Endodermal cell (in vitro differentiated cells): ENCODE results near the gene NAA15. TPM values are rescaled to one million over a fixed set of nuclear protein-coding genes. Genes with fewer than 3 reads are reported as not detected.

Source experiments
- DNase-seq: peaks from one replicate; pipeline ENCODE4 v3.0.0-alpha.2; 2017
- H3K27ac ChIP-seq: 2 replicates; pipeline ENCODE4 v1.5.1; 2013; ENCODE audit warnings: mild to moderate bottlenecking, low read depth, low read length, moderate library complexity
- H3K27me3 ChIP-seq: 2 replicates; pipeline ENCODE4 v1.6.1; 2013; ENCODE audit warnings: mild to moderate bottlenecking, low read length, moderate library complexity; ENCODE audit not compliant: insufficient read depth, control insufficient read depth, poor library complexity, severe bottlenecking
- H3K36me3 ChIP-seq: 2 replicates; pipeline ENCODE4 v1.7.0; 2013; ENCODE audit warnings: mild to moderate bottlenecking, low read length, moderate library complexity; ENCODE audit not compliant: control insufficient read depth, insufficient read depth
- H3K4me1 ChIP-seq: one replicate; pipeline ENCODE4 v1.7.0; 2013; ENCODE audit warnings: low read length; ENCODE audit not compliant: control insufficient read depth, insufficient read depth
- H3K4me3 ChIP-seq: 2 replicates; pipeline ENCODE4 v1.5.1; 2013; ENCODE audit warnings: mild to moderate bottlenecking, low read length, moderate library complexity
- H3K9ac ChIP-seq: 2 replicates; pipeline ENCODE4 v1.6.1; 2013; ENCODE audit warnings: mild to moderate bottlenecking, low read length, moderate library complexity; ENCODE audit not compliant: poor library complexity, severe bottlenecking; ENCODE audit errors: extremely low read depth
- H3K9me3 ChIP-seq: 2 replicates; pipeline ENCODE4 v1.6.1; 2013; ENCODE audit warnings: mild to moderate bottlenecking, low read length, moderate library complexity; ENCODE audit not compliant: control insufficient read depth
- H3K27ac Mint-ChIP-seq: 2 replicates; pipeline ENCODE4 v1.8.0; 2020; ENCODE audit warnings: mixed read lengths
- H3K27me3 Mint-ChIP-seq: 2 replicates; pipeline ENCODE4 v1.8.0; 2021; ENCODE audit warnings: mild to moderate bottlenecking, mixed read lengths; ENCODE audit not compliant: insufficient read depth
- H3K36me3 Mint-ChIP-seq: 2 replicates; pipeline ENCODE4 v1.8.0; 2020; ENCODE audit warnings: low read depth, mixed read lengths
- H3K4me1 Mint-ChIP-seq: 2 replicates; pipeline ENCODE4 v1.8.0; 2020; ENCODE audit warnings: mixed read lengths
- H3K4me3 Mint-ChIP-seq: 2 replicates; pipeline ENCODE4 v1.8.0; 2020; ENCODE audit warnings: mild to moderate bottlenecking, moderate library complexity, mixed read lengths
- H3K9me3 Mint-ChIP-seq: 2 replicates; pipeline ENCODE4 v1.8.0; 2020; ENCODE audit warnings: mild to moderate bottlenecking, mixed read lengths
- CTCF ChIP-seq: fragments of 200-600 bp; sonication (generic); conservative IDR thresholded peaks from 2 replicates; pipeline ENCODE4 v1.5.0; 2021; ENCODE audit warnings: antibody characterized with exemption, mild to moderate bottlenecking
- WGBS, 2 experiments: methylation state at CpG; one replicate each; pipeline versions ENCODE4 v1.1.5 to v1.1.7; 2013; ENCODE audit warnings: missing lambda C conversion rate in 2 of 2, mixed read lengths in 1 of 2; ENCODE audit not compliant: insufficient coverage in 1 of 2, insufficient read length in 1 of 2; 5-methylcytosine and 5-hydroxymethylcytosine counted together
- total RNA-seq, 2 donors: library from RNA; stranded (reverse); fragmentation: NEBNext Ultra II Directional in 1 of 2; extraction: Animal tissue kit (Norgen Biotek cat#: 25700) in 1 of 2; gene quantifications; 2 replicates in 1 of 2; 3 replicates in 1 of 2; pipeline ENCODE4 v1.2.1, GENCODE V29; 2021

Gene NAA15
- total RNA-seq, 2 donors from 2014 or later, result 64.7 to 78.9 TPM

DNA sequence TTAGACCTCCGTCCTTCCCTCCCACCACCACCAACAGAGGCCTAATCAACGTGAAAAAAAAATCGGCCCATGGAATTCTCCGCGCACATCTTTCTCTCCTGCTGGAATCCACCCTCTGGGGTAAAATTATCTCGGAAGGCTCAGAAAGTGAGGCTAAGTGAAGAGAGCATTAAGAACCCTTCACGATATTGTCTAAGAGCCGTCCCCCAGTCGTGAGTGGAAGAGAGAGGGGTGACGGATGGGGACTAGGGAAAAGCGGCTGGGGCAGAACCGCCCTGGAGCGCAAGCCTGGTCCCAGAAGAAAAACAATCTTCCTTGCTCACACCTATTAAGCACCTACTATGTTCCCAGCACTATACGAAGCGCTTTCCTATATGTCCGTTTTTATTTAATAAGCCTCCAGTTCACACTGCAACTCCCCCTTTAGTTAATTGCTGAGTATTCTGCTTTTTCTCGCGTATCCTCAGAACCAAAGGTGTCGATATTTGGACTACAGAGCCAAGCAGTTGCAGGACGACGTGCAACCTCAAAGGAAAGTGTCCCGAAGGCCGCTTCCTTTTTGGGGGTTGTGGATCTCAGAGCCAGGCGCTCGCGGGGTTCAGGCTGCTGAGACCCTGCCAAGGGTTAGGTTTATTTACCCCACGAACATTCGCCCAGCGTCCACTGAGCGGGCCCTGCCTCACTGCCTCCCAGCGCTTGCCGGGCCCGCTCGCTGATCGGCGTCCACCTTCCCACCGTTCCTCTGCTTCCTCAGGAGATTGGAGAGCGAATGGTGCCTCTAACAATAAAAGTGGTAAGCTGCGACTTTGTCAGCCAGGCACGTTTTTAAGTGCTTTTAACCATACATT is 22.2 kb upstream of the NAA15 start:
- H3K9ac ChIP-seq, result no peak overlapping the region
- peaks cover 54% of the 10 kb centered on the region for H3K27me3 Mint-ChIP-seq

GRCh38 chr4:139279760-139280620 is 21.3 kb upstream of the NAA15 start, which contains the start of gene MGARP:
MGARP (minus strand) TSS chr4:139280225; CDS start chr4:139280158, 67 bp downstream.
- peak; percentile 91 for DNase-seq
- Histone ChIP-seq H3K4me1 (no peaks in the 10 kb centered on the region), H3K36me3 (no peaks in the 10 kb centered on the region), H3K27ac (no peak within 1 kb of the TSS), H3K9ac (no peak within 1 kb of the TSS), H3K4me3 (peak within 1 kb of the TSS; percentile 77), H3K9me3 (no peaks in the 10 kb centered on the region), H3K27me3 (peaks cover 54% of the 10 kb centered on the region)
- no peak for TF ChIP-seq CTCF
- peak within 1 kb of the TSS; percentile 58 for H3K4me3 Mint-ChIP-seq
- H3K9me3 Mint-ChIP-seq, result peaks cover 6% of the 10 kb centered on the region
- no peak within 1 kb of the TSS for H3K27ac Mint-ChIP-seq
- peaks cover 6% of the 10 kb centered on the region for H3K4me1 Mint-ChIP-seq
- no peaks in the 10 kb centered on the region for H3K36me3 Mint-ChIP-seq
- peaks cover 54% of the 10 kb centered on the region for H3K27me3 Mint-ChIP-seq
- 4 to 5% methylated on average over 24 to 51 of the region's 51 CpGs for WGBS, 2 experiments

More for the DNA sequence above, 22.2 kb upstream of the NAA15 start:
- Histone ChIP-seq H3K27me3 (peaks cover 54% of the 10 kb centered on the region), H3K4me1 (no peaks in the 10 kb centered on the region), H3K9me3 (no peaks in the 10 kb centered on the region), H3K4me3 (peak overlapping the region; percentile 77), H3K27ac (no peak overlapping the region), H3K36me3 (no peaks in the 10 kb centered on the region)
- Mint-ChIP-seq H3K9me3 (peaks cover under 1% of the 10 kb centered on the region), H3K27ac (no peak overlapping the region), H3K4me3 (peak overlapping the region; percentile 58), H3K36me3 (no peaks in the 10 kb centered on the region), H3K4me1 (peaks cover 6% of the 10 kb centered on the region)
- DNase-seq, result peak; percentile 75
- WGBS, 2 experiments, result 25 to 35% methylated on average over 34 to 40 of the region's 40 CpGs
- TF ChIP-seq CTCF, result no peak

GRCh38 chr4:139282065-139282720 is 19.1 kb upstream of the NAA15 start:
- Histone ChIP-seq H3K36me3 (no peaks in the 10 kb centered on the region), H3K9me3 (no peaks in the 10 kb centered on the region), H3K27me3 (peaks cover 39% of the 10 kb centered on the region), H3K27ac (no peak overlapping the region), H3K4me3 (no peak overlapping the region), H3K4me1 (no peaks in the 10 kb centered on the region), H3K9ac (no peak overlapping the region)
- TF ChIP-seq CTCF, result no peak
- peaks cover 10% of the 10 kb centered on the region for H3K9me3 Mint-ChIP-seq
- H3K27ac Mint-ChIP-seq, result no peak overlapping the region
- WGBS, 2 experiments, result 94 to 96% methylated on average over 3 to 7 of the region's 7 CpGs
- H3K4me3 Mint-ChIP-seq, result no peak overlapping the region
- no peak for DNase-seq
- H3K27me3 Mint-ChIP-seq, result peaks cover 46% of the 10 kb centered on the region
- peaks cover 6% of the 10 kb centered on the region for H3K4me1 Mint-ChIP-seq
- H3K36me3 Mint-ChIP-seq, result no peaks in the 10 kb centered on the region
